Large intestine (tissue), 3 donors: ENCODE measurements around the gene BPHL. TPM values are rescaled to one million over a fixed set of nuclear protein-coding genes. Genes with fewer than 3 reads are reported as not detected.

Experiments
- DNase-seq, 2 donors: peaks; one replicate each; pipeline versions ENCODE4 v3.0.0 to v3.0.0-alpha.2; 2013
- H3K27ac ChIP-seq: one replicate; pipeline ENCODE4 v1.5.1; 2013; ENCODE audit warnings: low read length
- H3K27me3 ChIP-seq: 2 replicates; pipeline ENCODE4 v1.6.1; 2013; ENCODE audit warnings: low read length; ENCODE audit not compliant: control insufficient read depth, insufficient read depth
- H3K36me3 ChIP-seq: 2 replicates; pipeline ENCODE4 v1.6.1; 2013; ENCODE audit warnings: low read length; ENCODE audit not compliant: control insufficient read depth, insufficient read depth
- H3K4me1 ChIP-seq: one replicate; pipeline ENCODE4 v1.6.1; 2013; ENCODE audit warnings: low read length; ENCODE audit not compliant: control insufficient read depth, insufficient read depth
- H3K4me3 ChIP-seq: one replicate; pipeline ENCODE4 v1.5.1; 2013; ENCODE audit warnings: low read length
- H3K9me3 ChIP-seq: one replicate; pipeline ENCODE4 v1.6.1; 2013; ENCODE audit warnings: mild to moderate bottlenecking, low read depth, low read length, moderate library complexity; ENCODE audit not compliant: control insufficient read depth
- WGBS: methylation state at CpG from one replicate; pipeline ENCODE4 v1.1.5; 2013; ENCODE audit warnings: low lambda C conversion rate; ENCODE audit not compliant: insufficient coverage; 5-methylcytosine and 5-hydroxymethylcytosine counted together
- polyA plus RNA-seq: library from polyadenylated mRNA; unstranded; fragments of 120-200 nt; gene quantifications from one replicate; pipeline ENCODE4 v1.2.1, GENCODE V29; 2013

The BPHL gene
- polyA plus RNA-seq, 1 donor = 77.9 TPM

- WGBS = 100% methylated on average over 1 of the region's 5 CpGs
These were observed 36.6 kb upstream of the BPHL start for GRCh38 chr6:3081960-3082359.

GRCh38 chr6:3085074-3085473 lies 33.4 kb upstream of the BPHL start:
- no peaks in the 10 kb centered on the region for H3K27me3 ChIP-seq
- H3K4me3 ChIP-seq = no peak overlapping the region
- H3K27ac ChIP-seq = no peak overlapping the region
- H3K4me1 ChIP-seq = no peaks in the 10 kb centered on the region
- H3K9me3 ChIP-seq = no peaks in the 10 kb centered on the region
- no peak for DNase-seq
- no CpG with 5 or more reads among the region's 4 CpGs for WGBS
- H3K36me3 ChIP-seq = peaks cover 74% of the 10 kb centered on the region

More at GRCh38 chr6:3081960-3082359, 36.6 kb upstream of the BPHL start:
- no peak for DNase-seq
- no peaks in the 10 kb centered on the region for H3K27me3 ChIP-seq
- H3K4me3 ChIP-seq = no peak overlapping the region
- peaks cover 79% of the 10 kb centered on the region for H3K36me3 ChIP-seq
- H3K27ac ChIP-seq = no peak overlapping the region
- H3K9me3 ChIP-seq = peaks cover 3% of the 10 kb centered on the region
- no peaks in the 10 kb centered on the region for H3K4me1 ChIP-seq

- DNase-seq = no peak
- Histone ChIP-seq H3K27me3 (no peaks in the 10 kb centered on the region), H3K27ac (no peak overlapping the region), H3K4me1 (no peaks in the 10 kb centered on the region), H3K9me3 (no peaks in the 10 kb centered on the region), H3K4me3 (no peak overlapping the region), H3K36me3 (peaks cover 68% of the 10 kb centered on the region)
- WGBS = 100% methylated on average over 1 of the region's 7 CpGs
These were observed 32.1 kb upstream of the BPHL start for GRCh38 chr6:3086282-3086946.

GRCh38 chr6:3088446-3088845 lies 30.1 kb upstream of the BPHL start:
- Histone ChIP-seq H3K27me3 (no peaks in the 10 kb centered on the region), H3K4me1 (no peaks in the 10 kb centered on the region), H3K4me3 (no peak overlapping the region), H3K9me3 (no peaks in the 10 kb centered on the region), H3K27ac (no peak overlapping the region), H3K36me3 (peaks cover 57% of the 10 kb centered on the region)
- no CpG with 5 or more reads among the region's 4 CpGs for WGBS
- no peak for DNase-seq

- Histone ChIP-seq H3K4me1 (no peaks in the 10 kb centered on the region), H3K4me3 (no peak overlapping the region), H3K9me3 (peaks cover 4% of the 10 kb centered on the region), H3K36me3 (peaks cover 53% of the 10 kb centered on the region), H3K27me3 (no peaks in the 10 kb centered on the region), H3K27ac (no peak overlapping the region)
- WGBS = 80% methylated on average over 1 of the region's 4 CpGs
- peak in 1 of 2 donors; percentile 9 for DNase-seq
These were observed 29.5 kb upstream of the BPHL start for GRCh38 chr6:3088968-3089367.

GRCh38 chr6:3090013-3090412 lies 28.5 kb upstream of the BPHL start:
- Histone ChIP-seq H3K4me1 (no peaks in the 10 kb centered on the region), H3K9me3 (peaks cover 5% of the 10 kb centered on the region), H3K27ac (no peak overlapping the region), H3K36me3 (peaks cover 51% of the 10 kb centered on the region), H3K27me3 (no peaks in the 10 kb centered on the region), H3K4me3 (no peak overlapping the region)
- no peak for DNase-seq
- WGBS = no CpG with 5 or more reads among the region's 4 CpGs

GRCh38 chr6:3094815-3095214 lies 23.7 kb upstream of the BPHL start:
- H3K9me3 ChIP-seq = peaks cover 5% of the 10 kb centered on the region
- no peaks in the 10 kb centered on the region for H3K4me1 ChIP-seq
- WGBS = 100% methylated on average over 1 of the region's 2 CpGs
- H3K36me3 ChIP-seq = peaks cover 40% of the 10 kb centered on the region
- H3K27ac ChIP-seq = no peak overlapping the region
- no peaks in the 10 kb centered on the region for H3K27me3 ChIP-seq
- DNase-seq = no peak
- no peak overlapping the region for H3K4me3 ChIP-seq

GRCh38 chr6:3102875-3103274 lies 15.6 kb upstream of the BPHL start:
- no peak overlapping the region for H3K4me3 ChIP-seq
- H3K27ac ChIP-seq = no peak overlapping the region
- WGBS = no CpG with 5 or more reads among the region's 3 CpGs
- H3K27me3 ChIP-seq = no peaks in the 10 kb centered on the region
- no peaks in the 10 kb centered on the region for H3K9me3 ChIP-seq
- H3K4me1 ChIP-seq = no peaks in the 10 kb centered on the region
- peaks cover 62% of the 10 kb centered on the region for H3K36me3 ChIP-seq
- DNase-seq = no peak

GRCh38 chr6:3108746-3109414 lies 9.6 kb upstream of the BPHL start:
- H3K9me3 ChIP-seq = no peaks in the 10 kb centered on the region
- H3K36me3 ChIP-seq = peaks cover 75% of the 10 kb centered on the region
- peaks cover 14% of the 10 kb centered on the region for H3K4me1 ChIP-seq
- no peaks in the 10 kb centered on the region for H3K27me3 ChIP-seq
- no CpG with 5 or more reads among the region's 10 CpGs for WGBS
- H3K4me3 ChIP-seq = no peak overlapping the region
- DNase-seq = peak; percentile 80 to 90
- H3K27ac ChIP-seq = peak overlapping the region; percentile 81

- Histone ChIP-seq H3K4me3 (no peak overlapping the region), H3K27me3 (no peaks in the 10 kb centered on the region), H3K36me3 (peaks cover 79% of the 10 kb centered on the region), H3K4me1 (peaks cover 14% of the 10 kb centered on the region), H3K9me3 (no peaks in the 10 kb centered on the region), H3K27ac (peak overlapping the region; percentile 81)
- 100% methylated on average over 1 of the region's 3 CpGs for WGBS
- DNase-seq = no peak
These were observed 8.8 kb upstream of the BPHL start for GRCh38 chr6:3109761-3110160.

GRCh38 chr6:3114377-3114776 lies 4.1 kb upstream of the BPHL start:
- H3K4me1 ChIP-seq = peaks cover 5% of the 10 kb centered on the region
- no peak for DNase-seq
- no peak overlapping the region for H3K4me3 ChIP-seq
- H3K27me3 ChIP-seq = no peaks in the 10 kb centered on the region
- H3K36me3 ChIP-seq = peaks cover 48% of the 10 kb centered on the region
- no peaks in the 10 kb centered on the region for H3K9me3 ChIP-seq
- no CpG with 5 or more reads among the region's 6 CpGs for WGBS
- no peak overlapping the region for H3K27ac ChIP-seq
